HEK293 (cell line): Measurements from ENCODE around the gene LILRA5.

Experiments used
- CTCF ChIA-PET: fragments of 350-600 bp; formaldehyde crosslinking; extraction: SDS; loops from one replicate; lab custom pipeline; 2021; ENCODE audit warnings: antibody characterized with exemption; lab: Yijun Ruan, JAX
- POLR2A ChIA-PET: fragments of 300-600 bp; formaldehyde crosslinking; extraction: SDS; loops from one replicate; lab custom pipeline; 2020; ENCODE audit warnings: antibody characterized with exemption, inconsistent platforms; lab: Yijun Ruan, JAX
- H3K27ac ChIP-seq: fragments of 200-500 bp; sonication (Bioruptor generic); 2 replicates; pipeline ENCODE4 v1.5.1; 2014; ENCODE audit warnings: low read depth, low read length, control low read depth, inconsistent platforms; ENCODE audit errors: extremely low read depth
- H3K36me3 ChIP-seq, 2 experiments: fragments of 200-500 bp in 1 of 2; sonication (Bioruptor generic) in 1 of 2; 1 replicate in 1 of 2; 2 replicates in 1 of 2; pipeline ENCODE4 v1.5.1; 2014 to 2017; ENCODE audit warnings: inconsistent platforms in 2 of 2, low read length in 2 of 2; ENCODE audit not compliant: control insufficient read depth in 2 of 2, insufficient read depth in 1 of 2
- H3K4me1 ChIP-seq: fragments of 200-500 bp; sonication (Bioruptor generic); 2 replicates; pipeline ENCODE4 v1.5.1; 2014; ENCODE audit warnings: mild to moderate bottlenecking, low read length, inconsistent platforms; ENCODE audit not compliant: control insufficient read depth, insufficient read depth
- H3K4me3 ChIP-seq: 2 replicates; pipeline ENCODE4 v1.5.1; 2011; ENCODE audit warnings: low read depth, mild to moderate bottlenecking, control low read depth, low read length, moderate library complexity
- H3K9me3 ChIP-seq: fragments of 200-500 bp; sonication (Bioruptor generic); 2 replicates; pipeline ENCODE4 v1.5.1; 2014; ENCODE audit warnings: low read depth, low read length, inconsistent platforms; ENCODE audit not compliant: control insufficient read depth, insufficient read depth
- HOXD13 ChIP-seq: sonication (generic); formaldehyde crosslinking; IDR thresholded peaks from 2 replicates; pipeline ENCODE4 v1.8.0; 2022; ENCODE audit warnings: missing genetic modification reagents, borderline replicate concordance
- RBAK ChIP-seq: fragments of 450-650 bp; formaldehyde crosslinking; IDR thresholded peaks from 2 replicates; pipeline ENCODE4 v1.5.1; 2016; ENCODE audit warnings: missing biosample characterization, missing genetic modification characterization
- SCRT2 ChIP-seq: fragments of 450-650 bp; formaldehyde crosslinking; IDR thresholded peaks from 2 replicates; pipeline ENCODE4 v1.5.1; 2016; ENCODE audit warnings: missing biosample characterization, missing genetic modification characterization
- ZEB2 ChIP-seq: fragments of 450-650 bp; formaldehyde crosslinking; IDR thresholded peaks from 2 replicates; pipeline ENCODE4 v1.5.1; 2016; ENCODE audit warnings: missing biosample characterization, missing genetic modification characterization
- ZFP37 ChIP-seq: fragments of 450-650 bp; formaldehyde crosslinking; IDR thresholded peaks from 2 replicates; pipeline ENCODE4 v1.5.1; 2016; ENCODE audit warnings: missing biosample characterization, missing genetic modification characterization
- ZNF132 ChIP-seq: fragments of 450-650 bp; formaldehyde crosslinking; IDR thresholded peaks from 2 replicates; pipeline ENCODE4 v1.5.1; 2017; ENCODE audit warnings: missing biosample characterization, missing genetic modification characterization, borderline replicate concordance
- ZNF146 ChIP-seq: fragments of 450-650 bp; formaldehyde crosslinking; IDR thresholded peaks from 2 replicates; pipeline ENCODE4 v1.5.1; 2016; ENCODE audit warnings: missing biosample characterization, missing genetic modification characterization
- ZNF350 ChIP-seq: fragments of 450-650 bp; formaldehyde crosslinking; IDR thresholded peaks from 2 replicates; pipeline ENCODE4 v1.5.0; 2017; ENCODE audit warnings: missing biosample characterization, mild to moderate bottlenecking, missing genetic modification characterization
- ZNF394 ChIP-seq: fragments of 450-650 bp; formaldehyde crosslinking; IDR thresholded peaks from 2 replicates; pipeline ENCODE4 v1.5.1; 2016; ENCODE audit warnings: missing biosample characterization, missing genetic modification characterization, mild to moderate bottlenecking, moderate library complexity, borderline replicate concordance
- ZNF501 ChIP-seq: fragments of 450-650 bp; formaldehyde crosslinking; IDR thresholded peaks from 2 replicates; pipeline ENCODE4 v1.5.1; 2016; ENCODE audit warnings: missing biosample characterization, missing genetic modification characterization
- ZNF626 ChIP-seq: fragments of 450-650 bp; sonication (Bioruptor Pico); formaldehyde crosslinking; IDR thresholded peaks from 2 replicates; pipeline ENCODE4 v1.5.1; 2018; ENCODE audit warnings: missing biosample characterization, missing genetic modification characterization, inconsistent platforms
- ZNF76 ChIP-seq: fragments of 450-650 bp; formaldehyde crosslinking; IDR thresholded peaks from 2 replicates; pipeline ENCODE4; 2016; ENCODE audit warnings: low read depth, missing biosample characterization, missing genetic modification characterization, borderline replicate concordance
- TF ChIP-seq, protein P1 (sequence below): fragments of 450-650 bp; formaldehyde crosslinking; IDR thresholded peaks from 2 replicates; pipeline ENCODE4 v1.5.1; 2016; ENCODE audit warnings: missing biosample characterization, missing genetic modification characterization
- TF ChIP-seq, protein P2 (sequence below): fragments of 450-650 bp; formaldehyde crosslinking; IDR thresholded peaks from 2 replicates; pipeline ENCODE4; 2016; ENCODE audit warnings: missing biosample characterization, missing genetic modification characterization
- TF ChIP-seq, protein P3 (sequence below): fragments of 450-650 bp; formaldehyde crosslinking; IDR thresholded peaks from 2 replicates; pipeline ENCODE4 v1.5.1; 2016; ENCODE audit warnings: missing biosample characterization, missing genetic modification characterization
- TF ChIP-seq, protein P4 (sequence below): fragments of 450-650 bp; formaldehyde crosslinking; IDR thresholded peaks from 2 replicates; pipeline ENCODE4 v1.5.1; 2016; ENCODE audit warnings: missing biosample characterization, missing genetic modification characterization
- TF ChIP-seq, protein P5 (sequence below): fragments of 450-650 bp; formaldehyde crosslinking; IDR thresholded peaks from 2 replicates; pipeline ENCODE4 v1.5.1; 2016; ENCODE audit warnings: missing biosample characterization, missing genetic modification characterization

LILRA5 gene

DNA sequence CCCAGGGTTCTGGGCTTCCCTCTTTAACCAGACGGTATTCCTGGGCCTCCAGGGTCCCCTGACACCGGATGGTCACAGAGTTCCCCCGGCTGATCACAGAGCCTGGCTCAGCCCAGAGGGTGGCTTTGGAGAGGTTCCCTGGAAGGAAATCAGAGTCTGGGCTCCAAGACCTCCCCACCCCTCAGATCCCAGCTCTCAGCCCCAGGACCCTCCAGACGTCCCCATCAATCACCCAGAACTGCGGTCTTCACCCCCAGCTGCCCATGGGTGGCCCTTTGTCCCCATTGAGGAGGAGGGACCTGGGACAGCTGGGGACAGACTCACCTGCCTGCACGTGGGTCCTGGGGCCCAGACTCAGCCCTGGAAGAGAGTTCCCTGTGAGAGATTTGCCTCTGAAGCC lies 955 bp downstream of the LILRA5 start (continued):
- no peak for TF ChIP-seq ZNF132

DNA sequence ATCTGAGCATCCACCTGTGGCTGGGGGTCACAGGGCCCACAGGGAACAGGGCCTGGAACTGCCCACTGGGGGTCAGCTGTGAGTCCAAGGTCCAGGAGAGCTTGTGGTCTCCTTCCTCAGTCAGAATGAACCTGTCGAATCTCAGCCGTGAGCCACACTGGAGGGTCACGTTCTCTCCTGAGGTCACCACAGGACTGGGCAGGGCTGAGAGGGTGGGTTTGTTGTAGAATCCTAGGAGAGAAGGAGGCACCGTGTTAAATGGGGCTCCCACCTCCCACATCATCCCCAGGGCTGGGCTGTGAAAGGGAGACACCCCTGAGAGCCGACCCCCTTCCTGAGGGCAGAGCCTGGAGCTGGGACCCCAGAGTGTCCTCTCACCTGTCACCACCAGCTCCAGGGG lies 1.5 kb downstream of the LILRA5 start:
- Histone ChIP-seq H3K36me3 (no peaks in the 10 kb centered on the region), H3K4me3 (no peak overlapping the region), H3K9me3 (no peaks in the 10 kb centered on the region), H3K4me1 (no peaks in the 10 kb centered on the region), H3K27ac (no peak overlapping the region)
- ChIA-PET POLR2A (no interaction called here), CTCF (interaction anchor here (0.7 to 1.6 kb wide), 2 partner anchors 13 to 15 kb away, joined by 6 to 8 read pairs; no protein-coding TSS in a partner anchor)
- TF ChIP-seq ZNF626 (tag by site-specific recombination) (no peak), ZNF76 (tag by site-specific recombination) (no peak), ZNF350 (tag by site-specific recombination) (no peak), ZNF146 (tag by site-specific recombination) (no peak), ZEB2 (no peak), SCRT2 (tag by site-specific recombination) (no peak), ZFP37 (tag by site-specific recombination) (no peak), ZNF501 (tag by site-specific recombination) (no peak), RBAK (tag by site-specific recombination) (no peak), HOXD13 (CRISPR knock-in tag) (no peak), ZNF394 (tag by site-specific recombination) (no peak)
- TF ChIP-seq, protein P1, sequence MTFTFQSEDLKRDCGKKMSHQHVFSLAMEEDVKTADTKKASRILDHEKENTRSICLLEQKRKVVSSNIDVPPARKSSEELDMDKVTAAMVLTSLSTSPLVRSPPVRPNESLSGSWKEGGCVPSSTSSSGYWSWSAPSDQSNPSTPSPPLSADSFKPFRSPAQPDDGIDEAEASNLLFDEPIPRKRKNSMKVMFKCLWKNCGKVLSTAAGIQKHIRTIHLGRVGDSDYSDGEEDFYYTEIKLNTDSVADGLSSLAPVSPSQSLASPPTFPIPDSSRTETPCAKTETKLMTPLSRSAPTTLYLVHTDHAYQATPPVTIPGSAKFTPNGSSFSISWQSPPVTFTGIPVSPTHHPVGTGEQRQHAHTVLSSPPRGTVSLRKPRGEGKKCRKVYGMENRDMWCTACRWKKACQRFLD (tag by site-specific recombination) = no peak
- TF ChIP-seq, protein P2, sequence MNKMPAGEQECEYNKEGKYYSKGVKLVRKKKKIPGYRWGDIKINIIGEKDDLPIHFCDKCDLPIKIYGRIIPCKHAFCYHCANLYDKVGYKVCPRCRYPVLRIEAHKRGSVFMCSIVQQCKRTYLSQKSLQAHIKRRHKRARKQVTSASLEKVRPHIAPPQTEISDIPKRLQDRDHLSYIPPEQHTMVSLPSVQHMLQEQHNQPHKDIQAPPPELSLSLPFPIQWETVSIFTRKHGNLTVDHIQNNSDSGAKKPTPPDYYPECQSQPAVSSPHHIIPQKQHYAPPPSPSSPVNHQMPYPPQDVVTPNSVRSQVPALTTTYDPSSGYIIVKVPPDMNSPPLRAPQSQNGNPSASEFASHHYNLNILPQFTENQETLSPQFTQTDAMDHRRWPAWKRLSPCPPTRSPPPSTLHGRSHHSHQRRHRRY (tag by site-specific recombination) = no peak
- TF ChIP-seq, protein P3, sequence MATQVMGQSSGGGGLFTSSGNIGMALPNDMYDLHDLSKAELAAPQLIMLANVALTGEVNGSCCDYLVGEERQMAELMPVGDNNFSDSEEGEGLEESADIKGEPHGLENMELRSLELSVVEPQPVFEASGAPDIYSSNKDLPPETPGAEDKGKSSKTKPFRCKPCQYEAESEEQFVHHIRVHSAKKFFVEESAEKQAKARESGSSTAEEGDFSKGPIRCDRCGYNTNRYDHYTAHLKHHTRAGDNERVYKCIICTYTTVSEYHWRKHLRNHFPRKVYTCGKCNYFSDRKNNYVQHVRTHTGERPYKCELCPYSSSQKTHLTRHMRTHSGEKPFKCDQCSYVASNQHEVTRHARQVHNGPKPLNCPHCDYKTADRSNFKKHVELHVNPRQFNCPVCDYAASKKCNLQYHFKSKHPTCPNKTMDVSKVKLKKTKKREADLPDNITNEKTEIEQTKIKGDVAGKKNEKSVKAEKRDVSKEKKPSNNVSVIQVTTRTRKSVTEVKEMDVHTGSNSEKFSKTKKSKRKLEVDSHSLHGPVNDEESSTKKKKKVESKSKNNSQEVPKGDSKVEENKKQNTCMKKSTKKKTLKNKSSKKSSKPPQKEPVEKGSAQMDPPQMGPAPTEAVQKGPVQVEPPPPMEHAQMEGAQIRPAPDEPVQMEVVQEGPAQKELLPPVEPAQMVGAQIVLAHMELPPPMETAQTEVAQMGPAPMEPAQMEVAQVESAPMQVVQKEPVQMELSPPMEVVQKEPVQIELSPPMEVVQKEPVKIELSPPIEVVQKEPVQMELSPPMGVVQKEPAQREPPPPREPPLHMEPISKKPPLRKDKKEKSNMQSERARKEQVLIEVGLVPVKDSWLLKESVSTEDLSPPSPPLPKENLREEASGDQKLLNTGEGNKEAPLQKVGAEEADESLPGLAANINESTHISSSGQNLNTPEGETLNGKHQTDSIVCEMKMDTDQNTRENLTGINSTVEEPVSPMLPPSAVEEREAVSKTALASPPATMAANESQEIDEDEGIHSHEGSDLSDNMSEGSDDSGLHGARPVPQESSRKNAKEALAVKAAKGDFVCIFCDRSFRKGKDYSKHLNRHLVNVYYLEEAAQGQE (tag by site-specific recombination) = no peak
- TF ChIP-seq, protein P4, sequence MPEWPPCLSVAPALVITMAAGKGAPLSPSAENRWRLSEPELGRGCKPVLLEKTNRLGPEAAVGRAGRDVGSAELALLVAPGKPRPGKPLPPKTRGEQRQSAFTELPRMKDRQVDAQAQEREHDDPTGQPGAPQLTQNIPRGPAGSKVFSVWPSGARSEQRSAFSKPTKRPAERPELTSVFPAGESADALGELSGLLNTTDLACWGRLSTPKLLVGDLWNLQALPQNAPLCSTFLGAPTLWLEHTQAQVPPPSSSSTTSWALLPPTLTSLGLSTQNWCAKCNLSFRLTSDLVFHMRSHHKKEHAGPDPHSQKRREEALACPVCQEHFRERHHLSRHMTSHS = no peak
- TF ChIP-seq, protein P5, sequence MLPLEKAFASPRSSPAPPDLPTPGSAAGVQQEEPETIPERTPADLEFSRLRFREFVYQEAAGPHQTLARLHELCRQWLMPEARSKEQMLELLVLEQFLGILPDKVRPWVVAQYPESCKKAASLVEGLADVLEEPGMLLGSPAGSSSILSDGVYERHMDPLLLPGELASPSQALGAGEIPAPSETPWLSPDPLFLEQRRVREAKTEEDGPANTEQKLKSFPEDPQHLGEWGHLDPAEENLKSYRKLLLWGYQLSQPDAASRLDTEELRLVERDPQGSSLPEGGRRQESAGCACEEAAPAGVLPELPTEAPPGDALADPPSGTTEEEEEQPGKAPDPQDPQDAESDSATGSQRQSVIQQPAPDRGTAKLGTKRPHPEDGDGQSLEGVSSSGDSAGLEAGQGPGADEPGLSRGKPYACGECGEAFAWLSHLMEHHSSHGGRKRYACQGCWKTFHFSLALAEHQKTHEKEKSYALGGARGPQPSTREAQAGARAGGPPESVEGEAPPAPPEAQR (tag by site-specific recombination) = no peak
